Right lobe of liver (tissue), 4 donors: ENCODE results near the gene TJP1.

Experiments
- CTCF ChIP-seq, 4 donors: fragments of 200-600 bp in 3 of 4; fragments of 450-650 bp in 1 of 4; IDR thresholded peaks; one replicate each; pipeline versions ENCODE4 v1.5.1 to v1.8.0; 2016 to 2022; ENCODE audit warnings: antibody characterized with exemption in 4 of 4, mild to moderate bottlenecking in 2 of 4
- POLR2A ChIP-seq: fragments of 450-650 bp; IDR thresholded peaks from one replicate; pipeline ENCODE4 v1.6.1; 2017; ENCODE audit warnings: antibody characterized with exemption, mild to moderate bottlenecking
- donor health status: DM: no; HTN: no; CAD: no.
- donor health status: DM: no; HTN: no; CAD: no.
- donor health status: DM: no; HTN: yes; CAD: no.

- TF ChIP-seq CTCF (IDR thresholded peaks at IDR 0.05) (peak; percentile 79 to 97 (median 92)), POLR2A (no peak)
These were observed 154.1 kb downstream of the TJP1 start for GRCh38 chr15:29668120-29668602.
